GM13977 (cell line): ENCODE data around the gene TCAIM.

Experiments used
- DNase-seq: peaks from one replicate; pipeline ENCODE4 v3.0.0; 2012; ENCODE audit warnings: low spot score
- in situ Hi-C: fragments of 300-500 bp; cut with MboI; formaldehyde crosslinking; loops from one replicate; pipeline ENCODE4 v1.12.0; 2022; ENCODE audit warnings: low sequenced_read_pairs, low pct_unique_long_range_greater_than_20kb, mixed read lengths, inconsistent platforms; ENCODE audit not compliant: unreplicated experiment
- TF ChIP-seq, protein P1 (sequence below): IDR thresholded peaks from 2 replicates; pipeline ENCODE4 v1.5.1; 2012; ENCODE audit warnings: mild to moderate bottlenecking, control low read depth; ENCODE audit not compliant: insufficient read depth; ENCODE audit errors: extremely low read depth, missing control alignments

TCAIM gene

DNA sequence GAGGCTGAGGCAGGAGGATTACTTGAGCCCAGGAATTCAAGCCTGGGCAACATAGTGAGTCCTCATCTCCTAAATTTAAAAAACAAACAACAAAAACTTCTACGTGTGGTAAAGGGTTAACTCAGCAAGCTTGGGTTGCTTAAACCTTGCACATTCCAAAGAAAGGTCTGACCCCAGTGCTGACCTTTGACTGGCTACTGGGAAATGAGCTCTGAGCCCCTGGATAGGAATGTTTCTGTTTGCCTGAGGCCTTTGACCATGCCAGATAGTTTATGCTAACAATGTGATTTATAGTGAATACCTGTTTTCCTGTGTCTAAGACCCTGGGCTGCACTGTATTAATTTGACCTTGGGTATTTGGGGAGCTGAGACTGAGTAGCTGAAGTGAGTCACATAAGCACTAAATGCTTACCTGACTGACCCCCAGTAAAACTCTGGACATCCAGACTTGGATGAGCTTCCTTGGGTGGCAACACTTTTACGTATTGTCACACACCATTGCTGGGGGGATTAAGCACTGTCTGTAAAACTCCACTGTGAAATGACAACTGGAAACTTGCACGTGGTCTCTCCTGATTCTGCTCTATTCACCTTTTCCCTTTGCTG, 20.7 kb downstream of the TCAIM start:
- in situ Hi-C loops, result no loop called here
- TF ChIP-seq, protein P1, sequence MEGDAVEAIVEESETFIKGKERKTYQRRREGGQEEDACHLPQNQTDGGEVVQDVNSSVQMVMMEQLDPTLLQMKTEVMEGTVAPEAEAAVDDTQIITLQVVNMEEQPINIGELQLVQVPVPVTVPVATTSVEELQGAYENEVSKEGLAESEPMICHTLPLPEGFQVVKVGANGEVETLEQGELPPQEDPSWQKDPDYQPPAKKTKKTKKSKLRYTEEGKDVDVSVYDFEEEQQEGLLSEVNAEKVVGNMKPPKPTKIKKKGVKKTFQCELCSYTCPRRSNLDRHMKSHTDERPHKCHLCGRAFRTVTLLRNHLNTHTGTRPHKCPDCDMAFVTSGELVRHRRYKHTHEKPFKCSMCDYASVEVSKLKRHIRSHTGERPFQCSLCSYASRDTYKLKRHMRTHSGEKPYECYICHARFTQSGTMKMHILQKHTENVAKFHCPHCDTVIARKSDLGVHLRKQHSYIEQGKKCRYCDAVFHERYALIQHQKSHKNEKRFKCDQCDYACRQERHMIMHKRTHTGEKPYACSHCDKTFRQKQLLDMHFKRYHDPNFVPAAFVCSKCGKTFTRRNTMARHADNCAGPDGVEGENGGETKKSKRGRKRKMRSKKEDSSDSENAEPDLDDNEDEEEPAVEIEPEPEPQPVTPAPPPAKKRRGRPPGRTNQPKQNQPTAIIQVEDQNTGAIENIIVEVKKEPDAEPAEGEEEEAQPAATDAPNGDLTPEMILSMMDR, result no peak
- no peak for DNase-seq

DNA sequence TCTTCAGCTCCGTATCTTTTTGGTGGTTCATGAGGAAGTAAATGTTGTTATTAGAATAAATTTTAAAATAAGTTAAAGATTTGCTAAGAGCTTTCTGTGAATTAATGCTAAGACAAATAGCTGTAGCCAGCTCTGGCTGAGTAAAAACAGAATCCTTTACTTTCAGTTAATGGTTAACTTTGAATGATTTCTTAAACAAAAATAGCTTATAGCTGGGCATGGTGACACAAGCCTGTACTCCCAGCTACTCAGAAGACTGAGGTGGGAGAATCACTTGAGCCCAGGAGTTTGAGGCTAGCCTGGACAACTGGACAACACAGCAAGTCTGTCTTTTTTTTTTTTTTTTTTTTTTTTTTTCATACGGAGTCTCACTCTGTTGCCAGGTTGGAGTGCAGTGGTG, 25.0 kb downstream of the TCAIM start:
- in situ Hi-C loops, result no loop called here

DNA sequence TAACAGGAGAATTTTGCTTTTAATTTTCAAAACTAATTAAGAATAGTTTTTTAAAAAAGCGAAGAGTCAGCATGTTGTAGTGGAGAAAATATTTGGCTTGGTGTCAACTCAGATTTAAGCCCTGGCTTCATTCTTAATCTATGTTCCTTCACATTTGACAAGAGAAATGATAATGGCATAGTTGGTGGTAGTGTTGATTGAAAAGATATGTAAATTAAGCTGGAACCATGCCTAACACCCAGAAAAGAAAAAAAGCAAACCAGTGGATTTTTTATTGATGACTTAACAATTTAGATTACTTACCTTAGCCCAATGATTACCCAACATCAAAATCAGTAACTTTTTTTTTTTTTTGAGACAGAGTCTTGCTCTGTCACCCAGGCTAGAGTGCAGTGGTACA, 27.4 kb downstream of the TCAIM start:
- DNase-seq, result no peak
- TF ChIP-seq, protein P1, result no peak
- in situ Hi-C loops, result no loop called here

More for the DNA sequence above, 25.0 kb downstream of the TCAIM start:
- TF ChIP-seq, protein P1, result no peak
- DNase-seq, result peak; percentile 20

DNA sequence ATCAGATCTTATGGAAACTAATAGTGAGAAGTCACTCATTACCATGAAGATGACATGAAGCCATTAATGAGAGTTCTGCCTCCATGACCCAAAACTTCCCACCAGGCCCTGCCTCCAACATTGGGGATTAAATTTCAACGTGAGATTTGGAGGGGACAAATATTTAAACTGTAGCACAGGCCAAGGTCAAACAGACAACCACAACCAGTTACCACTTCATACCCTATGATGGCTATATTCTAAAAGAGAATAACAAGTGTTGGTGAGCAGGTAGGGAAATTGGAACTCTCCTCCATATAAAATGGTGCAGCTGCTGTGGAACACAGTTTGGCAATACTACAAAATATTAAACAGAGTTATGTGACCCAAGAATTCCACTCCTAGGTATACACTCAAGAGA, 36.9 kb downstream of the TCAIM start:
- DNase-seq, result no peak
- TF ChIP-seq, protein P1, result no peak
- in situ Hi-C loops, result no loop called here

DNA sequence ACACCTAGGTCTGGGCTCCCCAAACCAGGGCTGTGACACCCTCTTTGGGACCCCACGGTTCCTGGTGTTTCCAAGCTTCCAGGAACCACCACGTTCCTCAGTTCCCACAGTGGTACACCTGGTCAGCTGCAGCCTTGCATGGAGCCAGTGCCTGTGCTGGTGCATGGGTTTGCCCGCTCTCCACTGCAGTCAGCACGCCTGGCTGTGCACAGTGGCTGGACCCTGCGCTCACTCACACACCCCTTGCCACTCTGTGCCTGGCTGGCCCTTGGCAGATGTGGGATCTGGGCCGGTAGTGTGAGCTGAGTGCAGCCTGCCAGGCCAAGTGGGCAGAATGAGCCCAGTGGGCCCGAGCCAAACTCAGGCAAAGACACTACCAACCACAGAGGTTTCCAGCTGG, 48.8 kb downstream of the TCAIM start:
- TF ChIP-seq, protein P1, result no peak
- DNase-seq, result no peak
- in situ Hi-C loops, result no loop called here

DNA sequence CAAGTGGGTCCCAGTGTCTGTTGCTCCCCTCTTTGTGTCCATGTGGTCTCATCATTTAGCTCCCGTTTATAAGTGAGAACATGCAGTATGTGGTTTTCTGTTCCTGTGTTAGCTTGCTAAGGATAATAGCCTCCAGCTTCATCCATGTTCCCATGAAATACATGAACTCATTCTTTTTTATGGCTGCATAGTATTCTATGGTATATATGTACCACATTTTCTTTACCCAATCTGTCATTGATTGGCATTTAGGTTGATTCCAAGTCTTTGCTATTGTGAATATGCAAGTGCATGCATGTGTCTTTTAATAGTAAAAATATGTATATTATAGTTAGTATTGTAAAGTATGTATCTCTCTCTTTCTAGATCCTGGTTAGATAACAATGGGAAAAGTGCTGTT, 53.9 kb downstream of the TCAIM start:
- no peak for DNase-seq
- in situ Hi-C loops, result no loop called here
- TF ChIP-seq, protein P1, result no peak
